ENCODE results near the gene CCS.

The CCS gene

GRCh38 chr11:66563832-66564231 is 29.2 kb upstream of the CCS start:
- Histone ChIP-seq H3K4me1 (ENCODE audit: insufficient read depth, low read length, severe bottlenecking) (peaks cover 10% of the 10 kb centered on the region), H3K36me3 (ENCODE audit: insufficient read depth, low read length) (no peaks in the 10 kb centered on the region), H3K4me2 (ENCODE audit: low read length) (no peak overlapping the region), H3F3A (ENCODE audit: insufficient read depth, low read length) (no peaks in the 10 kb centered on the region), H3K9me2 (ENCODE audit: low read depth, low read length) (no peaks in the 10 kb centered on the region), H3K9me3 (ENCODE audit: low read length) (no peaks in the 10 kb centered on the region), H3K4me3 (ENCODE audit: low read depth, low read length, poor library complexity, severe bottlenecking) (no peak overlapping the region), H3K27ac (ENCODE audit: low read depth, low read length, poor library complexity, severe bottlenecking) (no peak overlapping the region), H3K9ac (ENCODE audit: low read length) (no peak overlapping the region), H3K79me2 (ENCODE audit: insufficient read depth, low read length) (no peaks in the 10 kb centered on the region), H2AFZ (ENCODE audit: low read length) (no peak overlapping the region), H4K20me1 (ENCODE audit: insufficient read depth, low read length) (no peaks in the 10 kb centered on the region), H3K27me3 (ENCODE audit: insufficient read depth, low read length) (peaks cover 7% of the 10 kb centered on the region; the same call in 1 of the 2 replicates)
- TF ChIP-seq CTCF (IDR thresholded peaks at IDR 0.05; ENCODE audit: low read length) (no peak), EZH2 (IDR thresholded peaks at IDR 0.05; ENCODE audit: borderline replicate concordance, low read length) (no peak)

DNA sequence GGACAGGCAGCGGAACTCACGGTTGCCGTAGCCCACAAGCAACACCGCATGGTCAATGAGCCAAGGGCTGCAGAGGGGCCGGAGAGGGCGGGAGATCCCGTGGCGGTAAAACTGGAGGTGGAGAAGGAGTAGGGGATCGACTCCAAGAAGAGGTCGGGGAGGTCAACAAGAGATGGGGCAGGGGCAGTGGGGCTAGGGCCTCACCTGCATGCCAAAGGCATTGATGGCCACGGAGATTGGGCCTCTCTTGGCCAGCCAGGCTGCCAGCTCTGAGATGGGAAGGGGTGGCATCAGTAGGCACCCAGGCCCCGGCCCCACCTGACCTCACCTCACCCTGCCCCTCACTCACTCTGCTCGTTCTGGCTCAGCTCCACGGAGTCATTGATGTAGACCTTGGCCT is 28.4 kb upstream of the CCS start:
- Histone ChIP-seq H2AFZ (ENCODE audit: low read length) (no peak overlapping the region), H3K36me3 (ENCODE audit: insufficient read depth, low read length) (no peaks in the 10 kb centered on the region)
- TF ChIP-seq CTCF (IDR thresholded peaks at IDR 0.05; ENCODE audit: low read length): no peak
- TF ChIP-seq EZH2 (IDR thresholded peaks at IDR 0.05; ENCODE audit: borderline replicate concordance, low read length): no peak

GRCh38 chr11:66564984-66565383 is 28.0 kb upstream of the CCS start:
- Histone ChIP-seq H3K27me3 (ENCODE audit: insufficient read depth, low read length) (peaks cover 11% of the 10 kb centered on the region; the same call in 1 of the 2 replicates), H2AFZ (ENCODE audit: low read length) (no peak overlapping the region), H3K9me2 (ENCODE audit: low read depth, low read length) (no peaks in the 10 kb centered on the region), H3K9me3 (ENCODE audit: low read length) (no peaks in the 10 kb centered on the region), H3K4me2 (ENCODE audit: low read length) (no peak overlapping the region), H3K27ac (ENCODE audit: low read depth, low read length, poor library complexity, severe bottlenecking) (no peak overlapping the region), H3F3A (ENCODE audit: insufficient read depth, low read length) (no peaks in the 10 kb centered on the region), H3K4me3 (ENCODE audit: low read depth, low read length, poor library complexity, severe bottlenecking) (no peak overlapping the region), H3K4me1 (ENCODE audit: insufficient read depth, low read length, severe bottlenecking) (peaks cover 10% of the 10 kb centered on the region), H3K79me2 (ENCODE audit: insufficient read depth, low read length) (no peaks in the 10 kb centered on the region), H3K36me3 (ENCODE audit: insufficient read depth, low read length) (no peaks in the 10 kb centered on the region), H4K20me1 (ENCODE audit: insufficient read depth, low read length) (no peaks in the 10 kb centered on the region), H3K9ac (ENCODE audit: low read length) (no peak overlapping the region)
- TF ChIP-seq CTCF (IDR thresholded peaks at IDR 0.05; ENCODE audit: low read length) (no peak), EZH2 (IDR thresholded peaks at IDR 0.05; ENCODE audit: borderline replicate concordance, low read length) (no peak)

More for the DNA sequence above, 28.4 kb upstream of the CCS start:
- Histone ChIP-seq H3K27ac (ENCODE audit: low read depth, low read length, poor library complexity, severe bottlenecking) (no peak overlapping the region), H3K9me3 (ENCODE audit: low read length) (no peaks in the 10 kb centered on the region), H3K9me2 (ENCODE audit: low read depth, low read length) (no peaks in the 10 kb centered on the region), H4K20me1 (ENCODE audit: insufficient read depth, low read length) (no peaks in the 10 kb centered on the region), H3K4me2 (ENCODE audit: low read length) (no peak overlapping the region), H3F3A (ENCODE audit: insufficient read depth, low read length) (no peaks in the 10 kb centered on the region), H3K27me3 (ENCODE audit: insufficient read depth, low read length) (peaks cover 11% of the 10 kb centered on the region; the same call in 1 of the 2 replicates), H3K79me2 (ENCODE audit: insufficient read depth, low read length) (no peaks in the 10 kb centered on the region), H3K4me3 (ENCODE audit: low read depth, low read length, poor library complexity, severe bottlenecking) (no peak overlapping the region), H3K4me1 (ENCODE audit: insufficient read depth, low read length, severe bottlenecking) (peaks cover 10% of the 10 kb centered on the region), H3K9ac (ENCODE audit: low read length) (no peak overlapping the region)
